DOHH2 (cell line): ENCODE data around the gene CLEC7A.

Source experiments
- CTCF ChIP-seq: fragments of 200-600 bp; sonication (generic); IDR thresholded peaks from one replicate; pipeline ENCODE4 v1.5.1; 2014; ENCODE audit warnings: antibody characterized with exemption, mild to moderate bottlenecking, low read depth, low read length; ENCODE audit not compliant: poor library complexity, severe bottlenecking
- EZH2phosphoT487 ChIP-seq: fragments of 200-600 bp; sonication (generic); IDR thresholded peaks from 2 replicates; pipeline ENCODE4 v1.6.1; 2017; ENCODE audit warnings: borderline replicate concordance, mild to moderate bottlenecking, antibody characterized with exemption, low read length, moderate library complexity, mixed read lengths

GRCh38 chr12:10067264-10067663 lies 62.7 kb downstream of the CLEC7A start:
- no peak for TF ChIP-seq CTCF
- no peak for TF ChIP-seq EZH2phosphoT487
